Measurements from ENCODE around the gene IL17D.

Gene IL17D

GRCh38 chr13:20684041-20684440 is 19.5 kb upstream of the IL17D start:
- no peak overlapping the region for H3K4me3 ChIP-seq (ENCODE audit: low read depth, low read length)
- no peaks in the 10 kb centered on the region for H3K9me3 ChIP-seq (ENCODE audit: insufficient read depth, low read depth, low read length)
- no peak overlapping the region for H3K4me2 ChIP-seq (ENCODE audit: low read length)
- no peak overlapping the region for H4K12ac ChIP-seq (ENCODE audit: low read depth, low read length)
- H3K14ac ChIP-seq (ENCODE audit: low read length) = no peak overlapping the region
- H2AK5ac ChIP-seq (ENCODE audit: low read length) = no peak overlapping the region
- peak; percentile 40 to 74 for DNase-seq
- H3K79me1 ChIP-seq (ENCODE audit: low read length) = no peaks in the 10 kb centered on the region
- H3K4ac ChIP-seq (ENCODE audit: low read depth, low read length) = no peak overlapping the region
- H3K27me3 ChIP-seq (ENCODE audit: insufficient read depth, low read length) = no peaks in the 10 kb centered on the region
- WGBS (ENCODE audit: extremely low coverage, insufficient coverage, insufficient read length) = no CpG with 5 or more reads among the region's 4 CpGs
- no peak overlapping the region for H2BK5ac ChIP-seq (ENCODE audit: low read depth, low read length, poor library complexity)
- H4K91ac ChIP-seq (ENCODE audit: low read depth, low read length) = no peak overlapping the region
- H3K23ac ChIP-seq (ENCODE audit: low read length) = no peak overlapping the region
- no peak overlapping the region for H2BK120ac ChIP-seq (ENCODE audit: insufficient read depth, low read length, poor library complexity)
- no peak overlapping the region for H2AFZ ChIP-seq (ENCODE audit: insufficient read depth, low read length, poor library complexity)
- H2BK12ac ChIP-seq (ENCODE audit: low read length) = no peak overlapping the region
- peaks cover 2 to 12% of the 10 kb centered on the region in 2 experiments for H3K4me1 ChIP-seq (ENCODE audit: control insufficient read depth in 1 of 2, insufficient read depth in 2 of 2, low read length in 2 of 2)
- no peak overlapping the region for H3K9ac ChIP-seq (ENCODE audit: low read length)
- H3K18ac ChIP-seq (ENCODE audit: low read length) = no peak overlapping the region
- H3K79me2 ChIP-seq (ENCODE audit: control insufficient read depth, insufficient read depth, low read length, poor library complexity) = no peaks in the 10 kb centered on the region
- no peak overlapping the region for H3K27ac ChIP-seq (ENCODE audit: low read depth, low read length)
- H3K36me3 ChIP-seq (ENCODE audit: control insufficient read depth in 1 of 2, insufficient read depth in 2 of 2, low read length in 2 of 2) = no peaks in the 10 kb centered on the region
- H4K8ac ChIP-seq (ENCODE audit: low read depth, low read length) = no peak overlapping the region

DNA sequence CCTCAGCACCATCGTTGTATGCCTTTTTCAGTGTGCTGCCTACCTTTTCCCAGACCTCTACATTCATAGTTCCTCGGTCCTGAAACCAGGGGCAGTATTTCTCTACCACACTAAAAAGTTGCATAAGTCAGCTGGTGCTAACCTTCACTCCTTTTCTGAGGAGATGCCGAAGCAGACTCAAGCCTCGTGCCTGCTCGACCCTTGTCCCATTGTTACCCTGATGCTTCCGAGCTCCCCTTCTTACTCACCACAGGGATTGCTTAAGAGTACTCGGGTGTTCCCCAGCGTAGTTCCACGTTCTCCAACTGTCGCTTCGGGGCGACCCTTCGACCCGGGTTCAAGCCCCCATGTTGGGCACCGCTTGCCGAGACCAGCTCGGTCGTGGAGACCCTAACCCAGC is 19.0 kb upstream of the IL17D start:
- H3K4me3 ChIP-seq (ENCODE audit: low read depth, low read length) = no peak overlapping the region
- H4K8ac ChIP-seq (ENCODE audit: low read depth, low read length) = no peak overlapping the region
- peaks cover 2 to 12% of the 10 kb centered on the region in 2 experiments for H3K4me1 ChIP-seq (ENCODE audit: control insufficient read depth in 1 of 2, insufficient read depth in 2 of 2, low read length in 2 of 2)
- H2BK12ac ChIP-seq (ENCODE audit: low read length) = no peak overlapping the region
- H3K27ac ChIP-seq (ENCODE audit: low read depth, low read length) = peak overlapping the region; percentile 8
- H3K9ac ChIP-seq (ENCODE audit: low read length) = no peak overlapping the region
- no CpG with 5 or more reads among the region's 18 CpGs for WGBS (ENCODE audit: extremely low coverage, insufficient coverage, insufficient read length)
- H3K9me3 ChIP-seq (ENCODE audit: insufficient read depth, low read depth, low read length) = no peaks in the 10 kb centered on the region
- H3K79me2 ChIP-seq (ENCODE audit: control insufficient read depth, insufficient read depth, low read length, poor library complexity) = no peaks in the 10 kb centered on the region
- H3K14ac ChIP-seq (ENCODE audit: low read length) = no peak overlapping the region
- H3K27me3 ChIP-seq (ENCODE audit: insufficient read depth, low read length) = no peaks in the 10 kb centered on the region
- H3K18ac ChIP-seq (ENCODE audit: low read length) = no peak overlapping the region
- H3K79me1 ChIP-seq (ENCODE audit: low read length) = no peaks in the 10 kb centered on the region
- H4K12ac ChIP-seq (ENCODE audit: low read depth, low read length) = no peak overlapping the region
- no peak overlapping the region for H3K23ac ChIP-seq (ENCODE audit: low read length)
- H3K36me3 ChIP-seq (ENCODE audit: control insufficient read depth in 1 of 2, insufficient read depth in 2 of 2, low read length in 2 of 2) = no peaks in the 10 kb centered on the region
- no peak overlapping the region for H3K4me2 ChIP-seq (ENCODE audit: low read length)
- no peak overlapping the region for H4K91ac ChIP-seq (ENCODE audit: low read depth, low read length)
- H2AK5ac ChIP-seq (ENCODE audit: low read length) = no peak overlapping the region
- no peak overlapping the region for H3K4ac ChIP-seq (ENCODE audit: low read depth, low read length)
- peak; percentile 70 to 91 for DNase-seq
- no peak overlapping the region for H2BK5ac ChIP-seq (ENCODE audit: low read depth, low read length, poor library complexity)
- no peak overlapping the region for H2AFZ ChIP-seq (ENCODE audit: insufficient read depth, low read length, poor library complexity)
- H2BK120ac ChIP-seq (ENCODE audit: insufficient read depth, low read length, poor library complexity) = no peak overlapping the region

DNA sequence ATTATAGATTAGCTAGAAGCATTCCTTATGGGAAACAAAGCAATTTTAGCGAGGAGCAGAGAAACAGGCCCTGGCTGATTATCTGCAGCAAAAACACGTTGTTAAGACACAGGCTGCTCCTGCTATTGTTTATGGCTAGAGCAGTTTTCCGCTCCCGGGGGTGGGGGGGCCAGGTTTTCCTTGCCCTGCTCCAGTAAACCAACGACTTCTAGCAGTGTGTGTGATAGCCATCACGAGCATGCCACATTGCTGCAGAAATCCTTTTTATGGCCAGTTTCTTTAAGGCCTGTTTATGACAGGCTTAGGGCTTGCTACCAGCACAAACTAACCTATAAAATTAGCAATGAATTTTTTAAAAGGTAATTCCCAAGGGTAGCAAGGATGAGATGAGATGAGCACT is 18.4 kb upstream of the IL17D start:
- Histone ChIP-seq H2BK12ac (ENCODE audit: low read length) (no peak overlapping the region), H3K18ac (ENCODE audit: low read length) (no peak overlapping the region), H2BK120ac (ENCODE audit: insufficient read depth, low read length, poor library complexity) (no peak overlapping the region), H2AK5ac (ENCODE audit: low read length) (no peak overlapping the region), H3K4ac (ENCODE audit: low read depth, low read length) (no peak overlapping the region), H3K4me3 (ENCODE audit: low read depth, low read length) (no peak overlapping the region), H3K27ac (ENCODE audit: low read depth, low read length) (no peak overlapping the region), H2AFZ (ENCODE audit: insufficient read depth, low read length, poor library complexity) (no peak overlapping the region), H4K8ac (ENCODE audit: low read depth, low read length) (no peak overlapping the region), H3K4me2 (ENCODE audit: low read length) (no peak overlapping the region), H2BK5ac (ENCODE audit: low read depth, low read length, poor library complexity) (no peak overlapping the region), H3K23ac (ENCODE audit: low read length) (no peak overlapping the region), H3K79me2 (ENCODE audit: control insufficient read depth, insufficient read depth, low read length, poor library complexity) (no peaks in the 10 kb centered on the region), H3K27me3 (ENCODE audit: insufficient read depth, low read length) (no peaks in the 10 kb centered on the region), H3K4me1 (ENCODE audit: control insufficient read depth in 1 of 2, insufficient read depth in 2 of 2, low read length in 2 of 2) (peaks cover 2 to 12% of the 10 kb centered on the region in 2 experiments), H4K12ac (ENCODE audit: low read depth, low read length) (no peak overlapping the region), H4K91ac (ENCODE audit: low read depth, low read length) (no peak overlapping the region), H3K9ac (ENCODE audit: low read length) (no peak overlapping the region), H3K9me3 (ENCODE audit: insufficient read depth, low read depth, low read length) (no peaks in the 10 kb centered on the region), H3K36me3 (ENCODE audit: control insufficient read depth in 1 of 2, insufficient read depth in 2 of 2, low read length in 2 of 2) (no peaks in the 10 kb centered on the region), H3K14ac (ENCODE audit: low read length) (no peak overlapping the region), H3K79me1 (ENCODE audit: low read length) (no peaks in the 10 kb centered on the region)
- WGBS (ENCODE audit: extremely low coverage, insufficient coverage, insufficient read length) = no CpG with 5 or more reads among the region's 6 CpGs
- peak; percentile 23 to 76 for DNase-seq

GRCh38 chr13:20686167-20686566 is 17.3 kb upstream of the IL17D start:
- no peak for DNase-seq
- Histone ChIP-seq H2AK5ac (ENCODE audit: low read length) (no peak overlapping the region), H4K91ac (ENCODE audit: low read depth, low read length) (no peak overlapping the region), H4K8ac (ENCODE audit: low read depth, low read length) (no peak overlapping the region), H2AFZ (ENCODE audit: insufficient read depth, low read length, poor library complexity) (no peak overlapping the region), H2BK5ac (ENCODE audit: low read depth, low read length, poor library complexity) (no peak overlapping the region), H3K79me1 (ENCODE audit: low read length) (no peaks in the 10 kb centered on the region), H3K27ac (ENCODE audit: low read depth, low read length) (no peak overlapping the region), H2BK12ac (ENCODE audit: low read length) (no peak overlapping the region), H4K12ac (ENCODE audit: low read depth, low read length) (no peak overlapping the region), H3K14ac (ENCODE audit: low read length) (no peak overlapping the region), H3K4me1 (ENCODE audit: control insufficient read depth in 1 of 2, insufficient read depth in 2 of 2, low read length in 2 of 2) (peaks cover 2 to 10% of the 10 kb centered on the region in 2 experiments), H3K9me3 (ENCODE audit: insufficient read depth, low read depth, low read length) (no peaks in the 10 kb centered on the region), H3K9ac (ENCODE audit: low read length) (no peak overlapping the region), H3K36me3 (ENCODE audit: control insufficient read depth in 1 of 2, insufficient read depth in 2 of 2, low read length in 2 of 2) (no peaks in the 10 kb centered on the region), H3K79me2 (ENCODE audit: control insufficient read depth, insufficient read depth, low read length, poor library complexity) (no peaks in the 10 kb centered on the region), H3K23ac (ENCODE audit: low read length) (no peak overlapping the region), H3K27me3 (ENCODE audit: insufficient read depth, low read length) (no peaks in the 10 kb centered on the region), H2BK120ac (ENCODE audit: insufficient read depth, low read length, poor library complexity) (no peak overlapping the region), H3K4me3 (ENCODE audit: low read depth, low read length) (no peak overlapping the region), H3K4me2 (ENCODE audit: low read length) (no peak overlapping the region), H3K18ac (ENCODE audit: low read length) (no peak overlapping the region), H3K4ac (ENCODE audit: low read depth, low read length) (no peak overlapping the region)
- no CpG with 5 or more reads among the region's 1 CpG for WGBS (ENCODE audit: extremely low coverage, insufficient coverage, insufficient read length)
